ENCODE measurements around the gene MTMR11. TPM values are rescaled to one million over a fixed set of nuclear protein-coding genes. Genes with fewer than 3 reads are reported as not detected.
A peak's percentile ranks its signal among the peaks of the same experiment; 100 is the strongest.

The MTMR11 gene
- total RNA-seq, 2 experiments from 2014 or later, result 1.7 to 2.2 TPM

DNA sequence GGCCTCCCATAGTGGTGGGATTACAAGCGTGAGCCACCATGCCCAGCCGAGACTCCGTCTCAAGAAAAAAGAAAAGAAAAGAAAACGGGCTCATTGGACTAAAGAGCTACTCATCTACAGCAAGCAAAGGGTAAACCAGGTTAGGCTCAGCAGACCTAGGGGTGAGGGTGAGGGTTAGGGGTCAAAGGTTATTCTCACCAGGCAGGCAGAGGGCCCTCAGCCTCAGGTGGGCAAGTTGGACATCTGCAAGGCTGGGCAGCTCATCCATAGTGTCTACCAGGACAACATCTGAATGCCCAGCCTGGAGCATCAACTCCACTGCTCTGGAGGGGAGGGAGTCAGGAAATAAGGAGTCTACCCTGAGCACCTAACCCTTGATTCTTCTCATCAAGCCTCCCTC lies 3.5 kb downstream of the MTMR11 start:
- Mint-ChIP-seq H3K27ac (no peak overlapping the region), H3K4me1 (ENCODE audit: low read depth) (peaks cover 36% of the 10 kb centered on the region), H3K4me3 (no peak overlapping the region), H3K27me3 (no peaks in the 10 kb centered on the region), H3K9me3 (no peaks in the 10 kb centered on the region), H3K36me3 (no peaks in the 10 kb centered on the region)
- CTCF ChIA-PET, result interaction anchor here (0.9 kb wide), 1 partner anchor 28 kb away, joined by 3 read pairs; no protein-coding TSS in a partner anchor
- intact Hi-C loops (cut with micrococcal nuclease), result no loop called here
- POLR2A ChIA-PET, result no interaction called here
- DNase-seq, result no peak

DNA sequence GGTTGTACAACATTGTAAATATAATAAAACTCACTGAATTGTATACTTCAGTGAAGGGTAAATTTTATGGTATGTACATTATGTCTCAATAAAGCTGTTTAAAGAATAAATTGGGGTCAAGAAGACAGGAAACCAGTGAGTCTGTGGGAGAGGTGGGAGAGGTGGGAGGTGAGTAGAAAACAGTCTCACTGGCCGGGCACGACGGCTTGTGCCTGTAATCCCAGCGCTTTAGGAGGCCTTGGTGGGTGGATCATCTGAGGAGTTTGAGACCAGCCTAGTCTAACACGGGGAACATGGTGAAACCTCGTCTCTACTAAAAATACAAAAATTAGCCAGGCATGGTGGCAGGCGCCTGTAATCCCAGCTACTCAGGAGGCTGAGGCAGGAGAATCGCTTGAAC lies 4.2 kb downstream of the MTMR11 start:
- Mint-ChIP-seq H3K9me3 (no peaks in the 10 kb centered on the region), H3K27me3 (no peaks in the 10 kb centered on the region), H3K4me3 (no peak overlapping the region), H3K4me1 (ENCODE audit: low read depth) (peaks cover 30% of the 10 kb centered on the region), H3K36me3 (no peaks in the 10 kb centered on the region), H3K27ac (no peak overlapping the region)
- intact Hi-C loops (cut with micrococcal nuclease), result no loop called here
- CTCF ChIA-PET, result no interaction called here
- POLR2A ChIA-PET, result no interaction called here
- no peak for DNase-seq

DNA sequence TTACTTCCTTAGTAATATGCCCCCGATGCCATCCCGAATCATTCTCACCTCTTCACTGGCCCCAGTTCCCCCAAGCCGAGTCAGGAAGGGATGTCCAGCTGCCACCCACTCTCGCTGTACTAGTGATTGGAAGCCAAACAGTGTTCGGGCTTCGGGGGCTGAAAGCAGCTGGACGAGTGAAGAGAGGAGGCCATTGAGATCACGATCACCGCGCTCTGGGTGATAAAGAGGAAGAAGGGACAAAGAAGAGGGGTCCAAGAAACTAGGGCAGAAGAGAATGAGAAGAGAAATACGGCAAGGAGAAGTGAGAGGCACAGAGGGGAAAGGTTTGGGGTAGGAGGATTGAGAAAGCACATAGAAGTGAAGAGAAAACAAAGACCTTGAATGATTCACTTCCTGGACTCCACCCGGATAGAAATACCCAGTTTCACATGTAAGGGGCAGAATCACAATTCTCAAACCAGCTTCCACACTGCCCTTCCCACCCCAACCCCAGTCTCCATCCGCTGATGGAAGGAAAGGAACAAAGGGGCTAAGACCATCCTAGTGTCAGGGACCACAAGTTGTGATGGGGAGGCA lies 5.4 kb downstream of the MTMR11 start:
- peak overlapping the region; percentile 43 for H3K27ac Mint-ChIP-seq
- intact Hi-C loops (cut with micrococcal nuclease), result no loop called here
- peaks cover 3% of the 10 kb centered on the region for H3K36me3 Mint-ChIP-seq
- DNase-seq, result no peak
- POLR2A ChIA-PET, result no interaction called here
- CTCF ChIA-PET, result no interaction called here
- H3K27me3 Mint-ChIP-seq, result no peaks in the 10 kb centered on the region
- H3K4me1 Mint-ChIP-seq (ENCODE audit: low read depth), result peaks cover 21% of the 10 kb centered on the region
- no peak overlapping the region for H3K4me3 Mint-ChIP-seq
- H3K9me3 Mint-ChIP-seq, result no peaks in the 10 kb centered on the region

DNA sequence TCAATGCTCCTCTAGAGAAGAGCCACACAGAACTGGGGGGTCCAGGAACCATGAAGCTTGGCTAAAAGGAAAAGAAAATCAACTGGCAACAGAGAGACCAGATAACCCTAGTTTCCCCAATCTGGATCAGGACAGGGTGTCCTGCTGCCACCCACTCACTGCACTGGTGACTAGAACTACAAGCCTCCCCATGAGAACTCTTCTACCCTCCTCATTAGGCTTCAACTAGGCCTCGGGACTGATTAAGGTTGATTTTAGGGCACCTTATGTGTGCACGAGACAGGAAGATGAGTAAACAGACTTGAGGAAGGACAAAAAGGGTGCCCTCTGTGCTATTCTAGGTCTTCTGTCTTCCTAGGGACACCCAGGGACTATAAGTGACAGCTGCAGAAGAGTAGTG lies 6.8 kb downstream of the MTMR11 start:
- Mint-ChIP-seq H3K9me3 (no peaks in the 10 kb centered on the region), H3K27ac (no peak overlapping the region), H3K4me1 (ENCODE audit: low read depth) (peaks cover 34% of the 10 kb centered on the region), H3K27me3 (no peaks in the 10 kb centered on the region), H3K4me3 (no peak overlapping the region), H3K36me3 (peaks cover 16% of the 10 kb centered on the region)
- intact Hi-C loops (cut with micrococcal nuclease), result no loop called here
- DNase-seq, result no peak
- ChIA-PET CTCF (interaction anchor here (1.1 to 1.2 kb wide), 2 partner anchors 120 to 137 kb away, joined by 3 read pairs; no protein-coding TSS in a partner anchor), POLR2A (interaction anchor here (1.1 to 2.8 kb wide), 2 partner anchors 9 to 43 kb away, joined by 4 to 34 read pairs; a partner anchor contains a TSS)

DNA sequence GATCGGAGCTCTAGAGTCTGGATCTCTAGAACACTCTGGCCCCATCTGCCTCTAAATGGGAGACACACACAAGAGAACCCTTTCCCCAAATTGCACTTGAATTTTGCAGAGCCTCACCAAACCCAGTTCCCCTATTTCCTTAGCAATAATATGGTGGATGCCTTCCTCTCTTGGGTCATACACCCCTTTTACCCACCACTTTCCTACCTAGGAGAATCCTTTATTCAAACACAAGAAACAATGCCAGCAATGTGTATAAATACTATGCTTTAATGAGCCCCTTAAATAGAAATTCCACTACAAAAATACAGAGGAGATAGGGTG lies 8.3 kb downstream of the MTMR11 start:
- H3K4me3 Mint-ChIP-seq, result peak overlapping the region; percentile 98
- peaks cover 39% of the 10 kb centered on the region for H3K4me1 Mint-ChIP-seq (ENCODE audit: low read depth)
- DNase-seq, result no peak
- CTCF ChIA-PET, result interaction anchor here (0.9 to 1.2 kb wide), 3 partner anchors 28 to 81 kb away, joined by 3 to 6 read pairs (median 4); partner anchors contain the start of gene BOLA1
- H3K27me3 Mint-ChIP-seq, result no peaks in the 10 kb centered on the region
- POLR2A ChIA-PET, result interaction anchor here (0.8 to 2.8 kb wide), 6 partner anchors 9 to 436 kb away, joined by 3 to 34 read pairs (median 6); partner anchors contain the start of genes BOLA1 and MTMR11
- intact Hi-C loops (cut with micrococcal nuclease), result no loop called here
- peak overlapping the region; percentile 87 for H3K27ac Mint-ChIP-seq
- H3K9me3 Mint-ChIP-seq, result no peaks in the 10 kb centered on the region
- peaks cover 28% of the 10 kb centered on the region for H3K36me3 Mint-ChIP-seq

DNA sequence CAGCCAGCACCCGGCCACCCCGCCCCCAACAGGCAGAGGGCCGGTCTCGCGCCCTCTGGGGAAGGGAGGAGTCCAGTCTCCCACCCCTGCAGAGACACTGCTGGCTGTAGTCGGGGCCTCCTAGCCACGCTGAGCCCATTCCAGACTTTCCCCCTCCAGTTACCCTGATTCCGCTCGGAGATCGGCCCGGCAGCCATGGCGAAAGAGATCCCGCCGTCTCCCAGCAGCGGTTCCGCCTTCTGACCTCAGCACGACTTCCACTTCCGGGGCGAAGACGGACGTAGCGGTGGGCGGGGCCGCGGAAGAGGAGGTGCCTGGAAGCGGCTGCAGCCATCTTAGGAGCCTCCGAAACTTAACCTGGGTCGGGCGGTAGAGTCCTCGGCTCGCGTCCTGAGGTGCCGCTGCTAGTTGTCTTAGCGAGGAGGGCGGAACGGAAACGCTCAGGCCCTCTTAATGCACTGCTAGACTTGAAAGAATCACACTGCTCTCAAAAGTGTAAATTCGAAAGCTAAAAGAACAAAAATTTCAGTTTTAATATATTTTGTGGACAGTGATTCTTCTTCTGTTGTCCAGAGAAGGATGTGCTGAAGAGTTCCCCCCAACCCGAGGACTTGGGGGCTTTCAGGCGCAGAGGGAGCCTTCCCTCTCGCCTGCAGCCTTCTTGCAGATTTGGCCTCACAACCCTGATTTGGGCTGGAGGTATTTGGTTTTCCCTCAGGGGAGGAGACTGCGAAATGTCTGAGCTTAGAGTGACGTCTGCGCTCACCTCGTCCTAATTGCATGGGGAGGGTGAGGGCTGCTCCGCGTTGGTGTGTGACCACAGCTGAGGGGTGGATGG lies 8.9 kb downstream of the MTMR11 start, which contains the start of gene SF3B4:
SF3B4 (minus strand) TSS at position 241 of the 838 bp plus-strand sequence; CDS start at position 197, 44 bp downstream.
- peaks cover 33% of the 10 kb centered on the region for H3K36me3 Mint-ChIP-seq
- intact Hi-C loops (cut with micrococcal nuclease), result loop anchor here (1.0 kb wide), 4 partner anchors 9 to 39 kb away; partner anchors contain the start of gene BOLA1
- no peaks in the 10 kb centered on the region for H3K27me3 Mint-ChIP-seq
- peaks cover 39% of the 10 kb centered on the region for H3K4me1 Mint-ChIP-seq (ENCODE audit: low read depth)
- DNase-seq, result peak; percentile 97
- H3K4me3 Mint-ChIP-seq, result peak within 1 kb of the TSS; percentile 98
- H3K9me3 Mint-ChIP-seq, result no peaks in the 10 kb centered on the region
- CTCF ChIA-PET, result interaction anchor here (0.9 to 1.2 kb wide), 3 partner anchors 28 to 82 kb away, joined by 3 to 6 read pairs (median 4); partner anchors contain the start of gene BOLA1
- POLR2A ChIA-PET, result interaction anchor here (0.6 to 2.8 kb wide), 7 partner anchors 9 to 437 kb away, joined by 3 to 34 read pairs (median 5); partner anchors contain the start of genes BOLA1 and MTMR11
- peak within 1 kb of the TSS; percentile 87 for H3K27ac Mint-ChIP-seq

DNA sequence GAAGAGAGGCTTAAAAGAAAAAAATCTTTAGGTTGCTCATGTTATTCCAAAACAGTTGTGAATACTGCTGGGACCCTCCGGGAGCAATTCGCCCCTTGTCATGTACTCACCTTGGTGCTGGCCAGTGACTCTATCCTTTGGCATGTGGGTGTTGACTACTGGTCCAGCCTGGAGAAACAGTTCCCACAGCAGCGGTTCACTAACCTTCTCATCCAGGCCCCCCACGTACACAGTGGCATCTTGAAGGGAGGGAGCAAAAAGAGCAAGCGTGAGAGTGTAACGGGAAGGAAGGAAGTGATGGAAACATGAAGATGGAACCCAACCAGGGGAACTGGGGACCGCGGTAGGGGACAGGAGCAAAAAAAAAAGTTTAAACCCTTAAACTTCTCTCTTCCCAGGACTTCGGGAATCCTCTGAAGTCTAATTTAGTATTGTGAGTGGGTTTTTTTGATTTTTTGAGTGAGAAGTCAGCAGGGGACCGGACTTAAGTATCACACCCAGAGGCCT lies 9.6 kb downstream of the MTMR11 start:
- Mint-ChIP-seq H3K36me3 (peaks cover 38% of the 10 kb centered on the region), H3K27me3 (no peaks in the 10 kb centered on the region), H3K4me3 (peak overlapping the region; percentile 98), H3K4me1 (ENCODE audit: low read depth) (peaks cover 39% of the 10 kb centered on the region), H3K9me3 (no peaks in the 10 kb centered on the region), H3K27ac (peak overlapping the region; percentile 87)
- ChIA-PET CTCF (no interaction called here), POLR2A (interaction anchor here (1.5 kb wide), 1 partner anchor 27 kb away, joined by 6 read pairs; the partner anchor contains the start of gene BOLA1)
- intact Hi-C loops (cut with micrococcal nuclease), result loop anchor here (1.0 kb wide), 4 partner anchors 9 to 39 kb away; partner anchors contain the start of gene BOLA1
- DNase-seq, result no peak

DNA sequence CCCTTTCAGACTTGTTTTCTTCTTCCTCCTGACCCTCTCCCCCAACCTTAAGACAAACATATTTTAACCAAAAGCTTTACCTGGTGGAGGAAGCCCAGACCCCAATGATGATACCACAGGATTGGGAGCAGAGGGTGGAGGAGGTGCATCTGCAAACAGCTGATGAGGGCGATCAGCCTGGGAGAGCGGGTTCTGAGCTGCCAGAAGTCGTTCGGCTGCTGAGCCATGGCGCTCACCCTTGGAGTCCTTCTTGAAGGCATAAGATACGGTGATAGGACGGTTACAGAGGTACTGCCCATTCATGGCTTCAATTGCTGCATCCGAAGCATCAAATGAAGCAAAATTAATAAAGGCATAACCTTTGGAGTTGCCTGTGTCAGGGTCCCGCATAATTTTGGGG lies 10.4 kb downstream of the MTMR11 start:
- Mint-ChIP-seq H3K27me3 (no peaks in the 10 kb centered on the region), H3K27ac (no peak overlapping the region), H3K4me3 (peak overlapping the region; percentile 98), H3K36me3 (peaks cover 43% of the 10 kb centered on the region), H3K4me1 (ENCODE audit: low read depth) (peaks cover 33% of the 10 kb centered on the region), H3K9me3 (no peaks in the 10 kb centered on the region)
- ChIA-PET CTCF (no interaction called here), POLR2A (no interaction called here)
- DNase-seq, result no peak
- intact Hi-C loops (cut with micrococcal nuclease), result no loop called here

DNA sequence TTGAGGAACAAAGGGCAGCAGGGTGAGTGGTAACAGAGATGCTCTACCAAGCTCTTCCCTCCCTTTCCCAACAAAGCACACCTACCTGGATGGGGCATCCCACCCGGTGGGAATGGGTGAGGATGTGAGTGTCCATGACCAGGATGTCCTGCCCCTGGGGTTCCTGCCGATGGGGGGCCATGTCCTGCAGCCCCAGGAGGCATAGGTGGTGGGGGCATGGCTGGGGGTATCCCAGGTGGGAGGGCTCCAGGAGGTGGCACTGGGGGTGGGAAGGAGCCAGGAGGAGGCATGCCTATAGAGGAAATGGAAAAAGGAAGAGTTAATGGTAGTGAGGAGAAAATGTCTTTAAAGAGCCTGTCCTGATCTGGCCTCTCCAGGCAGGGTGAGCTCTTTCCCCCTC lies 10.9 kb downstream of the MTMR11 start:
- Mint-ChIP-seq H3K4me1 (ENCODE audit: low read depth) (peaks cover 30% of the 10 kb centered on the region), H3K27me3 (no peaks in the 10 kb centered on the region), H3K36me3 (peaks cover 43% of the 10 kb centered on the region), H3K27ac (no peak overlapping the region), H3K4me3 (peak overlapping the region; percentile 98), H3K9me3 (no peaks in the 10 kb centered on the region)
- intact Hi-C loops (cut with micrococcal nuclease), result no loop called here
- ChIA-PET POLR2A (interaction anchor here (1.3 kb wide), 1 partner anchor 38 kb away, joined by 3 read pairs; a partner anchor contains a TSS), CTCF (no interaction called here)
- DNase-seq, result no peak

DNA sequence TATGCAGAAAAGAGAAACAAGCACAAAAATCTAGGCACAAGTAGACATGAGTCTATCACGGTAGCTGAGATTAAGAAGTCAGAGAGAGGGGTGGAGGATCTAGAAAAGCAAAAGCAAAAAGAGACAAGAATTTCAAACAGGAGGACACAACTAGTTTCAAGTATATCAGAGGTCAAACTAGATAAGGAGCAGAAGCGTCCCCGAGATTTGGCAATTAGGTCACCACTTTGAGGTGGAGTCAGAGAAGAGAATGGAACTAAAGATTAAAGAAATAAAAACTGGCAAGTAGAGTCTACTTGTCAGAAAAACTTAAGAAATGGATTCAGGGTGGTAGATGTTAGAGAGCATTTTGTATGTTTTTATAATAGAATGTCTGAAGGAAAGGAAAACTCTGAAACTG lies 11.3 kb downstream of the MTMR11 start:
- Mint-ChIP-seq H3K36me3 (peaks cover 45% of the 10 kb centered on the region), H3K27me3 (no peaks in the 10 kb centered on the region), H3K9me3 (no peaks in the 10 kb centered on the region), H3K4me3 (peak overlapping the region; percentile 98), H3K27ac (no peak overlapping the region), H3K4me1 (ENCODE audit: low read depth) (peaks cover 26% of the 10 kb centered on the region)
- POLR2A ChIA-PET, result interaction anchor here (1.3 kb wide), 1 partner anchor 38 kb away, joined by 3 read pairs; a partner anchor contains a TSS
- no peak for DNase-seq
- CTCF ChIA-PET, result no interaction called here
- intact Hi-C loops (cut with micrococcal nuclease), result no loop called here

DNA sequence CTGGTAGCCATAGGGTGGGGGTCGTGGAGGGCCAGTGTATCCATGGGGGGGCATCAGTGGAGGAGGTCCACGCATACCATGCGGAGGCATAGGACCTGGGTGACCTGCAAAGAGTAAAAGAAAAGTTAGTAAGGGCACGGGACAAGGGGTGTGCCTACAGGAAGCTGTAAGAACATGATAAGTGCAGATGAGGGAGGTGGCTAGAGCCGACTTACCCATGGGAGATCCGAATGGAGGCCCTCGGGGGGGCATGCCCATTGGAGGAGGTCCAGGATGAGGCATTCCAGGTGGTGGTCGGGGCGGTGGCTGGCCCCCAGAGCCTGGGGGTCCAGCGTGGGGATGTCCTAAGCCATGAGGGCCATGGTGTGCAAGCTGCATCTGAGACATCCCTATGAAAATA lies 13.1 kb downstream of the MTMR11 start:
- Mint-ChIP-seq H3K4me3 (no peak overlapping the region), H3K9me3 (no peaks in the 10 kb centered on the region), H3K27me3 (no peaks in the 10 kb centered on the region), H3K36me3 (peaks cover 45% of the 10 kb centered on the region), H3K4me1 (ENCODE audit: low read depth) (peaks cover 25% of the 10 kb centered on the region), H3K27ac (no peak overlapping the region)
- intact Hi-C loops (cut with micrococcal nuclease), result no loop called here
- DNase-seq, result no peak
- POLR2A ChIA-PET, result interaction anchor here (1.1 kb wide), 2 partner anchors 15 to 39 kb away, joined by 3 read pairs; no protein-coding TSS in a partner anchor
- CTCF ChIA-PET, result interaction anchor here (0.8 kb wide), 1 partner anchor 35 kb away, joined by 4 read pairs; a partner anchor contains a TSS

All from activated CD4-positive, alpha-beta memory T cell treated with anti-CD3 and anti-CD28 coated beads for 36 hours (primary cell).